Measurements from ENCODE around the gene SLC30A3.
"Not testable (repeated sequence)": the region's sequence is repeated elsewhere in the genome, so short reads cannot be mapped to it uniquely, and the experiment has no call there.

SLC30A3 gene

DNA sequence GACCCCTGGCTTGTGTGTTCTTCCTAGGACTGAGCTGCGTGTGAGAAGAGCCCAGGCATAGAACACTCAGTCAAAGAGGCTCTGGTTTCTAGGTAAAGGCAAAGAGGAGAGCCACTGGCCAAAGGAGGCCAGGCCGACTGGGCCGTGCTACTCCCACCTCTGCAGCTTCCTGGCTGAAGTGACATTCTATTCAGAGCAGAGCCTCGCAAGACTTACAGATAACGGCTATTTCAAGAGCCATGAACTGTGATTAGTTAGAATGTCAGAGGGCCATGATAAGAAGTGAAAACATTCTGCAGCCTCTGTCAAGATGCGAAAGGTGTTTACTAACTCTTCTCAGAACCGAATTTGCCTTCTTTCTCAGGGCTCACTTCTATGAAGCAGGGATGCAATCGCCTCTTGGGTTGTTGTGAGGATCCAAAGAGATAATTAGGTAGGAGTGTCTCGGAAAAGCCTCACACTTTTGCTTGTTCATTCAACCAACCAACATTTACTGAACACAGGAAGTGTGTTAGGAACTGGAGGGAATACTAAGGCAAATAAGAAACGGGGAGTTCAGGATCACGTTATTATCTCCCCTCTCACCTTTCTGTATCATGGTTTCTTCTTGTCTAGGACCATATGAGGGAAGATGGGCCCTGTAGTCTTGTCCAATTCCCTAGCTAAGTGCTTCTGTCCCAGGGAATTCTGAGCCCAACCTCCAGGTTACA lies 8.9 kb upstream of the SLC30A3 start:
- Histone ChIP-seq H3K4me2 (ENCODE audit: low read length) (no peak overlapping the region), H4K20me1 (ENCODE audit: insufficient read depth, low read length) (no peaks in the 10 kb centered on the region), H3K27me3 (ENCODE audit: low read depth, low read length) (peaks cover 26% of the 10 kb centered on the region), H3K27ac (ENCODE audit: low read length) (no peak overlapping the region), H3K9me3 (ENCODE audit: insufficient read depth, low read length) (no peaks in the 10 kb centered on the region), H3K79me2 (ENCODE audit: low read length) (no peaks in the 10 kb centered on the region), H2AFZ (ENCODE audit: low read depth, low read length) (no peak overlapping the region), H3K9ac (ENCODE audit: low read length) (no peak overlapping the region), H3K36me3 (replicated peaks; ENCODE audit: low read depth, low read length) (no peaks in the 10 kb centered on the region), H3K4me1 (ENCODE audit: low read length) (peaks cover 6% of the 10 kb centered on the region; the same call in 1 of the 2 replicates), H3K4me3 (ENCODE audit: low read length) (no peak overlapping the region)
- TF ChIP-seq, protein P1, sequence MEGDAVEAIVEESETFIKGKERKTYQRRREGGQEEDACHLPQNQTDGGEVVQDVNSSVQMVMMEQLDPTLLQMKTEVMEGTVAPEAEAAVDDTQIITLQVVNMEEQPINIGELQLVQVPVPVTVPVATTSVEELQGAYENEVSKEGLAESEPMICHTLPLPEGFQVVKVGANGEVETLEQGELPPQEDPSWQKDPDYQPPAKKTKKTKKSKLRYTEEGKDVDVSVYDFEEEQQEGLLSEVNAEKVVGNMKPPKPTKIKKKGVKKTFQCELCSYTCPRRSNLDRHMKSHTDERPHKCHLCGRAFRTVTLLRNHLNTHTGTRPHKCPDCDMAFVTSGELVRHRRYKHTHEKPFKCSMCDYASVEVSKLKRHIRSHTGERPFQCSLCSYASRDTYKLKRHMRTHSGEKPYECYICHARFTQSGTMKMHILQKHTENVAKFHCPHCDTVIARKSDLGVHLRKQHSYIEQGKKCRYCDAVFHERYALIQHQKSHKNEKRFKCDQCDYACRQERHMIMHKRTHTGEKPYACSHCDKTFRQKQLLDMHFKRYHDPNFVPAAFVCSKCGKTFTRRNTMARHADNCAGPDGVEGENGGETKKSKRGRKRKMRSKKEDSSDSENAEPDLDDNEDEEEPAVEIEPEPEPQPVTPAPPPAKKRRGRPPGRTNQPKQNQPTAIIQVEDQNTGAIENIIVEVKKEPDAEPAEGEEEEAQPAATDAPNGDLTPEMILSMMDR (IDR thresholded peaks at IDR 0.05; ENCODE audit: low read depth, low read length), result no peak
- TF ChIP-seq EZH2phosphoT487 (IDR thresholded peaks at IDR 0.05; ENCODE audit: low read depth), result no peak

DNA sequence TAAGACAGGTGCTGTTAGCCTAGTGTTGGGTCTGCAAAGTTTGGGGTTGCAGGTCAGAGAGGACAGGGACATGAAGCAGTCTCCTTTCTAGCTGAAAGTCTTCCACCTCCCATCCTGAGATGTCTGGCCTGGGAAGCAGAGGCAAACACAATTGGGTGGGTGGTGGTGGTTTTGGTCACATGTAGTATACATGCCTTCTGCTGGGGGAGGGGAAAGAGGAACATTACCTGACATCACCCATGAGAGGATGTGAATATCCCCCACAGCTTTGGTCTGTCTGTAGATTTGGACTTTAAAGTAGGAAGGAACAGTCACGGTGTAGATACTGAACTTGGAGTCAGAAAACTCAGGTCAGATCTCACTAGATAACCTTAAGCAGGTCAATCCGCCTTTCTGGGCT lies 7.8 kb upstream of the SLC30A3 start:
- H2AFZ ChIP-seq (ENCODE audit: low read depth, low read length), result no peak overlapping the region; the same call in 1 of the 2 replicates

DNA sequence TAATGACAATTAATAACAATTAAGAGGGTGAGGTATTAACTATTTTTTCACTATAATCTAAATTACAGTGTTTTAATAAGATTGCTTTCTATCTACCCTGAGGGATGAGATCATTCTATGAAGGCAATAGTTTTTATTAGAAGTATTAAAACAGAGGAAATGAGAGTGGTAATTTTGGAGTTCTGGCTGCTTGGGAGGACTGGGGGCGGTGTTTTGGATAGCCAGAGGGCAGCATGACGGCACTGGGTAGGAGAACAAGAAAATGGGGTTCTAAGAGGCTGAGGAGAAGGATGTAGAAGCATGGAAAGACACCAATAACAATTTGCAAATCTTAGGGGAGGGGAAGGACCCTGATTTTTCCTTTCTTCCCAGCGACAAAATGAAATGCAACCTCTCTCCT lies 7.3 kb upstream of the SLC30A3 start:
- no peaks in the 10 kb centered on the region for H3K79me2 ChIP-seq (ENCODE audit: low read length)
- peaks cover 6% of the 10 kb centered on the region; the same call in 1 of the 2 replicates for H3K4me1 ChIP-seq (ENCODE audit: low read length)
- H3K27ac ChIP-seq (ENCODE audit: low read length), result no peak overlapping the region
- H3K9me3 ChIP-seq (ENCODE audit: insufficient read depth, low read length), result no peaks in the 10 kb centered on the region
- TF ChIP-seq, protein P1 (IDR thresholded peaks at IDR 0.05; ENCODE audit: low read depth, low read length), result no peak
- no peak for TF ChIP-seq EZH2phosphoT487 (IDR thresholded peaks at IDR 0.05; ENCODE audit: low read depth)
- H3K4me2 ChIP-seq (ENCODE audit: low read length), result no peak overlapping the region
- no peaks in the 10 kb centered on the region for H4K20me1 ChIP-seq (ENCODE audit: insufficient read depth, low read length)
- H3K27me3 ChIP-seq (ENCODE audit: low read depth, low read length), result peaks cover 21% of the 10 kb centered on the region
- H3K36me3 ChIP-seq (replicated peaks; ENCODE audit: low read depth, low read length), result no peaks in the 10 kb centered on the region
- no peak overlapping the region for H3K9ac ChIP-seq (ENCODE audit: low read length)
- H3K4me3 ChIP-seq (ENCODE audit: low read length), result no peak overlapping the region
- no peak overlapping the region for H2AFZ ChIP-seq (ENCODE audit: low read depth, low read length)

More for the DNA sequence above, 7.8 kb upstream of the SLC30A3 start:
- H3K4me1 ChIP-seq (ENCODE audit: low read length), result peaks cover 6% of the 10 kb centered on the region; the same call in 1 of the 2 replicates
- H3K4me3 ChIP-seq (ENCODE audit: low read length), result no peak overlapping the region
- H4K20me1 ChIP-seq (ENCODE audit: insufficient read depth, low read length), result no peaks in the 10 kb centered on the region
- H3K27ac ChIP-seq (ENCODE audit: low read length), result no peak overlapping the region
- peaks cover 21% of the 10 kb centered on the region for H3K27me3 ChIP-seq (ENCODE audit: low read depth, low read length)
- H3K36me3 ChIP-seq (replicated peaks; ENCODE audit: low read depth, low read length), result no peaks in the 10 kb centered on the region
- no peak overlapping the region for H3K4me2 ChIP-seq (ENCODE audit: low read length)
- TF ChIP-seq, protein P1 (IDR thresholded peaks at IDR 0.05; ENCODE audit: low read depth, low read length), result no peak
- no peak for TF ChIP-seq EZH2phosphoT487 (IDR thresholded peaks at IDR 0.05; ENCODE audit: low read depth)
- H3K79me2 ChIP-seq (ENCODE audit: low read length), result no peaks in the 10 kb centered on the region
- no peak overlapping the region for H3K9ac ChIP-seq (ENCODE audit: low read length)
- no peaks in the 10 kb centered on the region for H3K9me3 ChIP-seq (ENCODE audit: insufficient read depth, low read length)

DNA sequence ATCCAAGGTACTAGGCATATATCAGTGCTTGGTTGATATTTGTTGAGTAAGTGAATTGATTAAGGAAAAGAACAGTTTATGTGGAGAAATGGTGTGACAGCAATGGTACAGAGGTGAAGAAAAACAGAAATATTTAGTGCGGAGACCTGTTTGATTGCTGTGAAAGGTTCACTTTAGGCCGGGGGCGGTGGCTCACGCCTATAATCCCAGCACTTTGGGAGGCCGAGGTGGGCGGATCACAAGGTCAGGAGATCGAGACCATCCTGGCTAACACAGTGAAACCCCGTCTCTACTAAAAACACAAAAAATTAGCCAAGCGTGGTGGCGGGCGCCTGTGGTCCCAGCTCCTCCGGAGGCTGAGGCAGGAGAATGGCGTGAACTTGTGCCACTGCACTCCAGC lies 5.4 kb upstream of the SLC30A3 start:
- not testable (repeated sequence) for H3K4me2 ChIP-seq (ENCODE audit: low read length); H3K4me1 ChIP-seq (ENCODE audit: low read length); H3K27ac ChIP-seq (ENCODE audit: low read length); H3K9ac ChIP-seq (ENCODE audit: low read length); H4K20me1 ChIP-seq (ENCODE audit: insufficient read depth, low read length); H3K79me2 ChIP-seq (ENCODE audit: low read length); H3K36me3 ChIP-seq (replicated peaks; ENCODE audit: low read depth, low read length); H2AFZ ChIP-seq (ENCODE audit: low read depth, low read length); H3K4me3 ChIP-seq (ENCODE audit: low read length); H3K9me3 ChIP-seq (ENCODE audit: insufficient read depth, low read length)
- H3K27me3 ChIP-seq (ENCODE audit: low read depth, low read length), result peaks cover 25% of the 10 kb centered on the region

Data from OCI-LY3 (cell line).